DMS79 treated with DMSO at 0.1 percent for 48 hours (cell line): Measurements from ENCODE around the gene TPP1.

Source experiments
- DNase-seq: peaks from one replicate; lab custom pipeline; 2025; lab: John Stamatoyannopoulos, UW

The TPP1 gene

DNA sequence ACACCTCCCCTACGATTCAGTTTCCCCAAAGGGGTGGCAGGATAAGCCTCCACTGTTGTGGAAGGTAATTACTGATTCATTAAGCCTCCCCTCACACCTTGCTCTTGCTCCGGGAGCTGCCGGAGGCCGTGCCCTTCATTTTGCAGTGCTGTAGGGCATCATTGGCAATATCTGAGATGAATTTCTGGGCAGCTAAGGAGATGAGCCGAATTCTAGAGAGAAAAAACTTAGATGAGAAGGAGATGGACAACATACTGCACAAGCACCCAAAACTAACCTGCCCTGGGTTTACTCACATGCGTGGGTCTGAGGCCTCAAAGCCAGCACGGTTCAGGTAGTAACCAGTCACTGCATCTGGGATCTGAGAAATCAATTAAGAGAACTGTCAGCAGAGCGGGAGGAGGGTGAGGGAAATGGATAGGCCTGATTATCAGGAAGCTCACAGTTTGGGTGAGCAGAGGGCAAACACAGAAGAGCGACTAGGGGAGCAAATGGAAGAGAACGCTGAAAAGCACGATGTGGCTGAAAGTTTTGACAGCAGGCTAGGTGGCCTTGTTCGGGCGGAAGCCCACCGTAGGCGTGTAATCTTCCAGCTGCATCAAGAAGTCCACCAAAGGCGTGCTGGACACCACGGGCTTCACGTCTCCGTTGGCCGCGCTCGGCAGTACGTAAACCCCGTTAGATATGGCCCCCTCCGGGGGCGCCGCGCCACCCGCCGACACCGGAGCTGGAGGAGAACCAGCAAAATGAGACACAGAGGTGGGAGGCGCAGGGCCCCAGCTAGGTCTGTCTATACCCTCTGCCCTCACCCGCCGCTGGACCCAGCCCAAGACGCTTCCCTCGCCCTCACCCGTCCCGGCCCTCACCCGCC is 7.9 kb downstream of the TPP1 start:
- no peak for DNase-seq

DNA sequence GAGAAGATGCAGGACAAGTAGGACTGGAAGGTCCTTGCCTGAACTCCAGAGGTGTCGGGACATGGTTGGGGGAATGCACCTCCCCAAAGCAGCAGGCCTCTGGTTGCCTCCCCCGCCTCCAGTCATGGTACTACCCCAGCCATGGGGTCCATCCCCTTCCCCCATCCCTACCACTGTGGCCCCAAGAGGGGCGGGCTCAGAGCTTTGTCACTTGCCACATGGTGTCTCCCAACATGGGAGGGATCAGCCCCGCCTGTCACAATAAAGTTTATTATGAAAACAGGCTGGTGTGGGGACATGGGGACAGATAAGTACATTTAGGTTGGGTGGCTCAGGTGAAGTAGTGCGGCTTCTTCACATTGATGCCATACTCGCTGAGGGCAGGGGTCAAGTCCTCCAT is 8.6 kb downstream of the TPP1 start:
- DNase-seq: no peak

DNA sequence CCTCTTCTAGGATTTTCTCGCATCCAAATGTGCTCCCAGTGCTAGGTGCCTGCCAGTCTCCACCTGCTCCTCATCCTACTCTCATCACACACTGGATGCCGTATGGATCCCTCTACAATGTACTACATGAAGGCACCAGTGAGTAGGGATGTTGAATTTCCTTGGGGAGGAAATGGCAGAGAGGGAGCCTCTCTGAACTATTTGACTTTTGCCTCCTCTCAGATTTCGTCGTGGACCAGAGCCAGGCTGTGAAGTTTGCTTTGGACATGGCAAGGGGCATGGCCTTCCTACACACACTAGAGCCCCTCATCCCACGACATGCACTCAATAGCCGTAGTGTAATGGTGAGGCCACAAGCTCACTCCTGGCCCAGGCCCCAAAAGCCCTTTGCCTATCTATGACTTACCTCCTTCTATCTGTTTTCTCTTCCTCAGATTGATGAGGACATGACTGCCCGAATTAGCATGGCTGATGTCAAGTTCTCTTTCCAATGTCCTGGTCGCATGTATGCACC is 9.7 kb downstream of the TPP1 start:
- DNase-seq: no peak

DNA sequence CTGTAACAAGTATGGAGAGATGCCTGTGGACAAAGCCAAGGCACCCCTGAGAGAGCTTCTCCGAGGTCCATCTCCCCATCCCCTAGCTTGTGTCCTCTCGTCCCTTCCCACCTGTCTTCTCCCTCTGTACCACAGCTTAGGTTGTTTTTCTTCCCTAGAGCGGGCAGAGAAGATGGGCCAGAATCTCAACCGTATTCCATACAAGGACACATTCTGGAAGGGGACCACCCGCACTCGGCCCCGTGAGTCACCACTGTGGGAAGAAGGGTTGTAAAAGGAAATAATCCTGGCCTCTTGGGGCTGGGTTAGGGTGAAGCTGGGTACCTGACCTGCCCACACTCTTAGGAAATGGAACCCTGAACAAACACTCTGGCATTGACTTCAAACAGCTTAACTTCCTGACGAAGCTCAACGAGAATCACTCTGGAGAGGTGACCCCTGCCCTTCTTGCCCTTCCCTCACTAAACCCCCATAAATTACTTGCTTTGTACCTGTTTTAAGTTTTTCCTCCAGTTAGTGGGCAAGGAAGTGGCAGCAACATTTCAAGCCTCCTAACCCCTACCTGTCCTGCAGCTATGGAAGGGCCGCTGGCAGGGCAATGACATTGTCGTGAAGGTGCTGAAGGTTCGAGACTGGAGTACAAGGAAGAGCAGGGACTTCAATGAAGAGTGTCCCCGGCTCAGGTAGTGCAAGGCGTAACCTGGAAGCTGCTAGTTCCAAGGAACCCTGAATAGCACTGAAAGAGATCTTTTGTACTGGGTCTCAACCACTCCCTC is 10.3 kb downstream of the TPP1 start:
- no peak for DNase-seq

DNA sequence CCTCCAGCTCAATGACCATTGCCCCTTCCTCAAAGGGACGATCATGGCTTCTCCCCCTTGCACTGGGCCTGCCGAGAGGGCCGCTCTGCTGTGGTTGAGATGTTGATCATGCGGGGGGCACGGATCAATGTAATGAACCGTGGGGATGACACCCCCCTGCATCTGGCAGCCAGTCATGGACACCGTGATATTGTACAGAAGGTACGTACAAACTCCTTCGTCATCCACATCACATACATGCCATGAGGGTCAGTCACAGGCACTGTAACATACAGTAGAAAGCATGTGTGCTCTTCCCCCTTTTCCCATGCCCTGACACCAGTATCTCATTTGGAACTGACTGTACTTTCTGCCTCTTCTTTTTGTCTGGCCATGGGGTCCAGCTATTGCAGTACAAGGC is 11.2 kb downstream of the TPP1 start:
- no peak for DNase-seq

DNA sequence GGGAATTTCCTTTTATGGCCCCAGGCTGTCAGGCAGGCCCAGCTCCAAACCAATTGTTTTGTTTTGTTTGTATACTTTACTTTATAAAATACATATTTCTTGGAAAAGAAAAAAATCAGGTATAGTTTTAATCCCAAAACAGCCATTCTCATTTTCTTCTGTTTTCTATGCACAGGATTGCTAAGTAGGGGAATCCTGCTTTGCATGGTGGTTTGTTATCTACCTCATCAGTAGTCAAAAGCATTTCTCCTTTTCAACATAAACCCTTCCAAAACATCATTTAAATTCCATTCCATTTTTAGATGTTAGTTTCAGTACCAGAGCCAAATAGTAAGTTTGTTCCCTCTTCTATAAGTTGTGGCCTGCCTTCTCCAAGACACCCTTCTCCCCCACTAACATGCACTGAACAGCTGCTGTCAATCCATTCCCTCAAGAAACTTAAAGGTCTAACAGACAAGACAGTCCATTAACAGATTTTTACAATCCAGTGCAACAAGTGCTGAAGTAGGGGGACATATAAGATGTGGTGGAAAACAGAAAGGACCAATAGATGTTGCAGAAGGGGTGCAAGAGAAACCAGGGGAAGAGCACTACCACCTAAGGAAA is 11.9 kb downstream of the TPP1 start:
- DNase-seq: no peak

DNA sequence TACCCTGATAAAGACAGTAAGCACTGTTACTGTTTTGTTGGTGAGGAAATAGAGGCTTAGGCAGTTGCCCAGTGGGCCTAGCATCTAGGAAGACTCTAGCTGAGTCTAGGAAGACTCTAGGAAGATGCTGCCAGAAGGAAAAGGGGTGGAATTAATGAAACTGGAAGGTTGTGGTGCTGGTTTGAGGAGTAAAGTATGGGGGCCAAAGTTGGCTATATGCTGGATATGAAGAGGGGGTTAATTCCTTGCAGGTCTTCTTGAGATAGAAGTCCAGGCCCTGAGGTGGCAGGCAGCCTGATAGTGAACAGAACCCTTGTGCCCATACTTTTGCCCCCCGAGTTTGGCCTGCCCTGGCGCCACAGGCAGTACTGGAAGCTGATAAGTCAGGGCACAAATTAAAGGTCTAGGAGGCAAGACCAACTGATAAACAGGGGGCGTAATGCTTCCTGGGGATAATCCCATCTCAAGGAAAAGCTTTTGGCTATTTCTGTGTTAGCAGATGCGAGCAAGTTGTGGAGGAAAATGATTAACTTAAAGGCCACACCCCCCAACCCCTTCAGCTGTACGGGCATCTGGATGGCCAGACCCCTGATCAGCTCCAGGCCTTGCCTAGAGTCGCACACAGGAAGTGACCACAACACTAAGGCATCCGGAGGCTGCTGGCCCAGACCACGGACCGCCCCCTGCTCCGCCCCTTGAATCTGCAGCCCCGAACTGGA is 12.6 kb downstream of the TPP1 start:
- DNase-seq: peak; percentile 20

DNA sequence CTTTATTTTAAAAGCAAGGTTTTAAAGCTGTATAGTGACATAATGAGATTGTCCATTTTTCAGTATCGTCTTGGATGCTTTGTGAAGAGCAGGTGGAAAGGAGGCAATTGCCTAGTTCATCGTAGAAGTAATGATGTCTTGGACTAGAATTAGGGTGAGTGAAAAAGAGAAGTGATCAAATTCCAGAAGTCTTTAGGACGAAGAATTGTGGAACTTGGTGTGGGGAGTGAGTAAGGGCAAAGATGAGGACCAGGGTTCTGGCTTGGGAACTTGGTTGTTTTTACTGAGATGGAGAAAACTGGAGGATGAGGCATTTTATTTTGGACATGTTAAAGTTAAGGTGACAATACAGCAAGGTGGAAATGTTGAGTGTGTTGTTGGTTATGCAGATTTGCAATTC is 14.4 kb downstream of the TPP1 start:
- no peak for DNase-seq

DNA sequence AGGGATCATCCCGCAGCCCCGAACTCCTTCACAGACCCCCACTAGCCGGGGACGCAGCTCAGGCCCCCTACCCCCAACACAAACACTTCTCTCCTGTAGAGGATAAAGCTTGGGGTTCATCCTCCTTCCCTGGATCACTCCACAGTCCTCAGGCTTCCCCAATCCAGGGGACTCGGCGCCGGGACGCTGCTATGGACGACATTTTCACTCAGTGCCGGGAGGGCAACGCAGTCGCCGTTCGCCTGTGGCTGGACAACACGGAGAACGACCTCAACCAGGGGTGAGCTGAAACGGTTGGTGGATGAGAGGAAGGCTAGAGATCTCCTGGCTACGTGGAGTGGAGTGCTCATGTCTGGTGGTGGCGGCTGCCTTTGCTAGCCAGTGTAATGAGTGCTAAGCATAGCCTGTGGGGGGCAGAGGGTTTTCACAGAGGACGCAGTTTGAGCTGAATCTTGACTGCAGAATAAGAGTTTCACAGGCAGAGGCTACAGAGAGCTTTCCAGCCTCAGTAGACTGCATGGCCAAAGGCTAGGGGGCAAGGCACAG is 15.1 kb downstream of the TPP1 start:
- peak; percentile 38 for DNase-seq

DNA sequence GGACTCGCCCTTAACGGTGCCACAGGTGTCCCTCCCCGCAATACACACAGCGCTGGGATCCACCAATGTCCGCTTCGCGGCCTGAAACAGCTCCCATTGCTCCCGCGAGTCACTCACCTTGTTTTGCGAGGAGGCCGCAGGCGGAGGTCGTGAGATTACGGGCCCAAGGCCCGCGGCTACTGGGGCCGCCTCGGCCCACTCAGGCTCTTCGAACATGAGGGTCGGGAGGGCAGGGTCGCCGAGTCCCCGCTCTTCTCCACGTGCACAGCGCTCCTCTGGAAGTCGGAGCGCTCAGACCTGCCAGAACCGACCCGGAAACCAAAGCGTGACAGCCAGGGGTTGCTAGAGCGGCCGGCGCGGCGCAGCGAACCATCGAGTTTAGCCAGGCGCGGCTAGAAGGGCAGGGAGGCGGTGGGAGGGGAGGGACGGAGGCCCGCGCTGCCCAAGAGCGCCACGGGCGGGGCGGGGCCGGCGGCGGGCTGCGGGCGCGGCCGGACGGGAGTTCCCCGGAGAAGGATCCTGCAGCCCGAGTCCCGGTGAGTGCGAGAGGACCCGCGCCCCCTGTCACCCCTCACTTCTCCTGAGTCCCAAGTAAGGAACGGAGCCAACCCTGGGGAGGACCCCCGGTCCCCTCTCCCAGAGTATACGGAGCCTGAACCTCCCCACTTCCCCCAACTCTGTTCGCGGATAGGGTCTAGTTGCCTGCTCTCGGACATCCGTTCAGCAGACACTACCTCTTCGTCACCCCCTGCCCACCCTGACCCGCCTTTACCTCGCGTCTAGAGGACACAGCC is 15.7 kb downstream of the TPP1 start, which contains the start of the genes ILK and RRP8:
TSS of gene ILK (plus strand) at position 488 of the 794 bp plus-strand sequence. CDS start 498 bp downstream, outside the sequence.
TSS of gene RRP8 (minus strand) at position 330 of the 794 bp plus-strand sequence. CDS start at position 216, 114 bp downstream.
- DNase-seq: peak; percentile 82

DNA sequence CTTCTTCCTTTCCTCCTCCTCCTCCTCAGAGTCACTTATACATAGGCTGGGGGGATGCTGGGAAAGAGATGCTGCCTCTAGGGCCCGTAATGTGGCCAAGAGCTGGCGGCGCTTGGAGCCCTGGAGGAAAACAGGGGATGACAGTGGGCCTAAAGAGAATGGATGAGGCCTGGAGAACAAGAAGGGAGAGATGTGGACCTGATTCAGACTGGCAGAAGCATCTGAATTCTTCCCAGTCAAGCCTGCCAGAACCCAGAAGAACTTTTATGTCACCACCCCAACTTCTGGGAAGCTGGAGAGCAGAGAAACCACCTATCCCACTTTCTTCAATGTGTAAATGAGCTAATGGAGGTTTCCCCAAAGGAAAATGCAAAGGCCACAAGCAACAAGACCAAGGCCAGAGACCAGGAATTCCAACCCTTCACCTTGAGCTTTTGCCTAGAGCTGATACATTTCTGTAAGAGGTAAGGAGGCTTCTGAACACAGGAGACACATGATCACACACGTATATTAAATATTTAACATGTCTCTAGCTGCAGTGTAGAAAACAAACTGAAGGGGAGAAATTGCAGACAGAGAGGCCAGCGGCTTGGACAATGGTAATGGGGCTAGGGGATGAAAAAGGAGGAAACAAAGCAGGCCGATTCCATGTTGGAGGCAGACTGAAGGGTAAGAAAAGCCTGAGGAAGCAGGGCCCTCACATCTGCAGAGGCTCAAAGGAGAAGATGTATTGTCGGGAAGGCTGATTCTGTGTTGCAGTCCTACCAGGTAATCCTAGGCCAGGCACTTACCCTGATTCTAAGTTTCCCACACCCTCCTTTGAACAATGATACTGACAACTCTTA is 16.9 kb downstream of the TPP1 start:
- DNase-seq: no peak

DNA sequence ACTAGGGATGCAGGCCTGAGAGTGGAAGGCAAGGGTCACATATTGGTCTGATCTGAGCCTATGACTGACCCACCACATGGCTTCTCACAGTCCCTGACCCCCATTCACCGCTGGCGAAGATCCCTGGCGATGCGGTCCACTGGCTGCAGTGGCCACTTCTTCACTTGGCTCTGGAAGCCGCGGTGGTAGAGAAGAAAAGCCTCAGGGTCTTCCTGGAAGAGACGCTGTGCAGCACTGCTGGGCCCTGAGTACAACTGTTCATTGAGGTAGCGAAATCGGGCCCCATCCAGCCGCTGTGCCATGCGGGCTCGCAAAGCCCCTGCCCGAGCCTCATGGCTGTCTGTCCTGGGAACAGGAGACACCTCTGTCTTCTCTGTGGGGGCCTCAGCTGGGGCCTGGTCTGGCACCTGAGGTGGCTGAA is 18.2 kb downstream of the TPP1 start:
- DNase-seq: no peak

DNA sequence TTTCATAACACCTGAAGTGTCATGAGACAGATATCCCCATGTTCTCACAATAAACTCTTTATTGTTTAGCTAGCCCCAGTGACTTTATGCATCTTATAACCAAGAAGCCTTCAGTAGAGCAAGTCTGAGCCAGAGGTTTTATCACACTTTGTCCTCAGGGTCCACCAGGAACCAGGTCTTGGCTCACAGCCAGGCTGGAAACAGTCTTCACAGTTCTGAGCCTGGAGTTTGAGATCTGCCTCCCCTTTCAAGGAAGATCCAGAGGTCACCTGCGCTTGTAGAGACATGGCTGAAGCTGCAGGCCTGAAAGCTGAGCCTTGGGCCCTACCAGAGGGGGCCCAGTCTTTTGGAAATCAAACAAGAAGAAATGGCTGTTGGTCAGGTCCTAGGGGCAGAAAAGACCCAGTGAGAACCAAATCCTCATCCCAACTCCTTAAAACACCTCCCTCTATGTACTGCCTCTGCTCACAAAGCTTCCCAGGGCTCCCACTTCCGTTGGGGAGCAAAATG is 19.3 kb downstream of the TPP1 start:
- DNase-seq: no peak

DNA sequence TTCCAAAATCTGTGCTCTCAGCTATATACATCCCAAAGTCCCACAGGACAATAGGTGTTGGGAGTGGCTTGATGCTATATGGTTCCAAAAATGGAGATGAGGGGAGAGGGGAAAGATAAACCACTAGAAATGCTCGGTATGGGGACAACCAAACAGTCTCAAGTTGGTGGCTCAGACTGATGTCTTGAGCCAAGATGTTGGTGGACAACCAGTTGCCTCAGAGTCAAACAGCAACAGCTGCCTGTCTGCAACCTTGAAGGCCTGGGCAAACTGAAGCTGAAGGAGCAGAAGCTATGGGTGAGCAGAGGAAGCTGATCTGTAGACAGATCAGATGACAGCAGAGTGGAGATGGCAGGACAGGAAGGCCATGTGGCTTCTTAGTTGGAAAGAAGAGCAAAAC is 19.8 kb downstream of the TPP1 start:
- DNase-seq: no peak

DNA sequence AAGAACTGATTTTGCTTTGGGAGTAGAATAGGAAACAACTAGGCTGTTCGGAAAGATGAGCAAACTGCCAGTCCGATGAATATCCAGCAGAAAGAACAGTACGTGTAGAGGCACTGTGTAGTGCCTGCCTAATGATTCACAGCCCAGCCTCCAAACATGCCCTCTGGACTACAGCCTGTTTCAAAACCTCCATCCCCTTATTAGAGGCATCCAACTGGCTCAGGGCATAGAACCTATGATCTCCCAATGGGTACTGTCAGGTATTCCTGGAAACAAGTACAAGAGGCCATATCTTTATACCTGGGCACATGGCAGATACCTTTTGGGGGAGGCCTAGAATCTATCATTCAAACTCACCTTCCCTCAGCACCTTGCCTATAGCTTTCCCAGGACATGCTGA is 20.7 kb downstream of the TPP1 start:
- no peak for DNase-seq

DNA sequence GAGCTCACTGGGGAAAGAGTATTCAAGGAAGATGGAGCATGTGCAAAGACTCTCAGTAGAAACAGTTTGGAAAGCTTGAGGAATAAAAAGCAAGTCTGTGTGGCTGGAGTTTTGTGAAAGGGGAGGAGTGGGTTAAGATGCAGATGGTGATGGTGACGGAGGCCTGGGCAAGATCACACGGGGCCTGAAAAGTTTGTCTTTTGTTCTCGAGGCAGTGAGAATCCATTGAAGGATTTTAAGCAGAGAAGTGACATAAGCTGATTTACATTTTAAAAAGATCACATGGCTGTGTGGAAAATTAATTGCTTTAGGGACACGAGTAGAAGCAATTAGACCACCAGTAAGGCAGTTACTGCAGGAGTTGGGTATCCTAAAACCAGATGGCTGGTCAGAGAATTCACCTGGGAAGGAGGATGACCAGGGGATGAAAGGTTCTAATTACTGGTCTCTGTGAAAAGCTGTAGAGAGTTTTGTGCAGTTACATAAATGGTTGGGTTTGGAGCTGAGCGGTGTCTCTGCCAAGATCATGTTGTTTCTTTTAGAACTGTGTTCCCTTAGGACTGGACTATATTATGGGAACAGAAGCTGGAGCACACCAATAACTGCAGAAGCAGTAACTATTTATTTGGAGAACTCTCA is 22.9 kb downstream of the TPP1 start:
- DNase-seq: no peak

DNA sequence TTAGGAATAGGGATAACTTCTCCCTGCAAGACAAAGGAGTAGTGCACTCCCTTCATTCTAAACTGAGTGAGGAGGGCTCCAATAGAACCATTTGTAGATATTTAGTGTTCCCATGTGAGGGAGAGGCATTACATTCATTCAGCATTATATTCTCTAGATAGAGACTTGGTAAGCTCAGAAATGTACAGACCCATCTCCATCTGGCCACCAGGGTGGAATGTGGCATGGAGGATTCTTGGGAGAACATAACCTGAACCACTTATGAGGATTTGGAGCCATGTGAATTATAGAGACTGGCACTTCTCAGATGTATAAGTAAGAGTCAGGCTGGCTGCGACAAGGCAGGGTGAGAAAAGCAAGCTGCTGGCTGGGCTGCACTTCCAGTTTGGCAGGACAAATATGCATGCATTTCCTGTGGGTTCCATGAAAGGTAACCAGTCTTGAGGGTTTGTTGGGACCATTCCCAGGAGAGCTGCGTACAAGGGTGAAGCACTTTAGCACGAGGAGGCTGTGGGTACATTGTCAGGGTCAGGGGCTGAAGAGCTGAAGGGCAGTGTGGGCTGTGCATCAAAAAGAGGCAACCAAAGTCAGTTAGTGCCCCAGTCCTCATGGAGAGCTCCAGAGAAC is 25.0 kb downstream of the TPP1 start:
- no peak for DNase-seq

DNA sequence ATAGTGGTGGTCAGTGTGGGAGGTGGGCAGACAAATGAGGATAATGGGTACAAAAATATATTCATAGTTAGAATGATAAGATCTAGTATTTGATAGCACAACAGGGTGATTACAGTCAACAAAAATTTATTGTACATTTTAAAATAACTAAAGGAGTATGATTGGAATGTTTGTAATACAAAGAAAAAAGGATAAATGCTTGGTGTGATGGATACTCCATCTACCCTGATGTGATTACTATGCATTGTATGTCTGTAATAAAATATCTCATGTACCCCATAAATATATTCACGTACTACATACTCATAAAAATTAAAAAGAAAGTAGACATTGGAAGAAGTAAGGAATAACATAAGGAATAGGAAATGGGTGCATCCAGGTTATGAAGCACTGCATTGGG is 31.2 kb downstream of the TPP1 start:
- no peak for DNase-seq
